ENCODE measurements around the gene KNCN.

DNA sequence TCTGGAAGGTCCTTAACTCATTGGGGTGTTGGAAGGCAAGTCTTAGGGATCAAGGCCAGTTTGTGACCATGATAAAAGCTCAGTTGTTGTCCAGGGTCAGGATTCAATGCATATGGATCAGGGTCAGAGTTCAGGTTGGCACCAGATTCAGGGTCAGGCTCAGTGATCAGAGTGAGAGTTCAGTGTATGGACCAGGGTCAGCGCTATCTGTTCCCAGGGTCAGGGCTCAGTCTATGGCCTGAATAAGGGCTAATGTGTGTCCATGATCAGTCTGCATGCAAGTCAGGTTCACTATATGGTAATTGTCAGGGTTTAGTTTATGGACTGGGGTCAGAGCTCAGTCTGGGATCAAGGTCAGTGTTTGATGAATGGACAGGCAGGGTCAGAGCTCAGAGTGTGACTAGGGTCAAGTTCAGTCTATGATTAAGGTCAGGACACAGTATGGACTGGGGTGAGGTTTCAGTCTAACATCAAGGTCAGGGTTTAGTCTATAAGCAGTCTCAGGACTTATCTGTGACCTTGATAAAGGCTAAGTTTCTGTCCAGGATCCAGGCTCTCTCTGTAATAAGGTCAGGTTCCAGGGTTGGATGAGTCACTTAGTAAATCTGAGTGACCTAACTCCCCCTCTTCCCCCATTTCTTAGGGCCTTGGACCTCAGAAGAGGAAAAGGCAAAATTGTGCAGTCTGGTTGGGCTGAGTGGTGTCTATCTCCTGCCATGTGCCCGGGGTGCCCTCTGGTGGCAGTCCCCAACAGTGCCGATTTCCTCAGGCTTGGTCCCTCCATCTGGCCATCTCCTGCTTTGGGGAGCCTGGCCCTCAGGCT is 23.8 kb downstream of the KNCN start:
- TF ChIP-seq GATA2 (IDR thresholded peaks at IDR 0.05; ENCODE audit: low read depth, low read length): no peak
- TF ChIP-seq GATA3 (IDR thresholded peaks at IDR 0.05; ENCODE audit: low read depth, low read length): no peak
